GM21619 (cell line): Measurements from ENCODE around the gene STAT2.
"Not testable (repeated sequence)": the region's sequence is repeated elsewhere in the genome, so short reads cannot be mapped to it uniquely, and the experiment has no call there.

Source experiments
- ATAC-seq: cut with Tn5 transposase; IDR thresholded peaks from one replicate; pipeline ENCODE4 v1.9.1; 2021; ENCODE audit not compliant: unreplicated experiment

STAT2 gene

DNA sequence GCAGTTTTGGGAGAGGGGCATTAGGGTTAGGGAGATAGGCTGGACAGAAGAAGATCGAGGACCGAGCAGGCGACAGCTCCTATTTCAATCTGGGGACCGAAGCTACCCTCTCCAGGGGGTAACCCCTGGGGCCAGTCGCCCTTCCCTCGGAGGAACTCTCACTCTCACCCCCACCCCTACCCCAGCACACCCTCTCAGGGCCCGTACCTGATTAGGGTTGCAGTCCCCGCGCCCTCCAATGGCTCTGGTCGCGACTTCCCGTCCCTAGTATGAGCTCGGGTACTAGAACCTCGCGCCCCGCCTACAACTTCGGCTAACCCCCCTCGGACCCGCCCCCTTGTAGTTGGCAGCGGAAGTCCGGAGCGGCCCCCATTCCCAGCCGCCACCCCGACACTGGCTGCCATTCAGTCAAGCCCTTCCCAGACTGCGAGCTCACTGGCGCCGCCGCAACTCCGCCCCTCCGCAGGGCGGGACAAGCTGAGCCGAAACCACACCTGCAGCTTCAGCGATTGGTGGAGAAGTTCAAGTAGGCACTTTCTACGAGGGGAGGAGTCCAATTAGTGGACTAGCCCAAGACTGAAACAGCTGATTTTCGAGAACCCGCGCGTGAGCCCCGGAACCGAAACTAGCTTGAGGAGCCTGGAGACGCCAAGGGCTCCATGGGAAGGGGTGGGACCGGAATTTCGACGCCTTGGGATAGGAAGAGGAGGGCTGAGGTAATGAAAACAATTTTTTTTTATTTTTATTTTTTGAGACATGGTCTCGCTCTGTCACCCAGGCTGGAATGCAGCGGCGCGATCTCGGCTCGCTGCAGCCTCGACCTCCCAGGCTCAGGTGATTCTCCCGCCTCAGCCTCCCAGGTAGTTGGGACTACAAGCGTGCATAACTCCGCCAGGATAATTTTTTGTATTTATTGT lies at the start of gene STAT2:
Gene STAT2 (minus strand): TSS at position 257 of the 917 bp plus-strand sequence. CDS start 3,536 bp downstream, outside the sequence.
- ATAC-seq = peak; percentile 94

DNA sequence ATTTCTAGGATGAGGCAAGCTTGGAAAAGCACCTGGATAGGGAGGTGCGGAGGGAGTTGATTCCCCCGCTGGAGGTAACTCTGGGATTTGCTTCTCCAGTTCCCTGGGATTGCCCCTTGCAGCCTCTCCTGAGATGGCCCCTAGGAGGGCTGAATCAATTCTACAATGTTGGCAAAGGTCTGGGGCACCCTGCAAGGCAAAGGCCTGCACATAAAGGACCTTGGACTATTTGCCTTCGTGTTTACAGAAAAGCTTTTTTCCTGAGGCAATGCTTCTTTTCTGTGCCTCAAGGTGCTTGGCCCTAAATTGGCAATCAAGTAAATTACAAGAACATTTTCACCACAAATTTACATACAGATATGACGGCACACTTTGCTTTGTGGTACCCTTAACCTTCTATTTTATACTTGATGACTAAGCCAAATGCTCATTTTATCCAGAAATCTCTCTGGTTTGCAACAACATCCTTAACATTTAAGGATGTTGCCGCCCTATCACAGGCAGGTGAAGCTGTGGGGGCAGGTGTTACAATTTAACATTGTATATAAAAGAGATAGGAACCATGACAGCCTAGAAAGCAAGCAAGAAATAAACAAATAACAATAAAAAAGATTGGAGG lies 49.0 kb upstream of the STAT2 start:
- no peak for ATAC-seq

DNA sequence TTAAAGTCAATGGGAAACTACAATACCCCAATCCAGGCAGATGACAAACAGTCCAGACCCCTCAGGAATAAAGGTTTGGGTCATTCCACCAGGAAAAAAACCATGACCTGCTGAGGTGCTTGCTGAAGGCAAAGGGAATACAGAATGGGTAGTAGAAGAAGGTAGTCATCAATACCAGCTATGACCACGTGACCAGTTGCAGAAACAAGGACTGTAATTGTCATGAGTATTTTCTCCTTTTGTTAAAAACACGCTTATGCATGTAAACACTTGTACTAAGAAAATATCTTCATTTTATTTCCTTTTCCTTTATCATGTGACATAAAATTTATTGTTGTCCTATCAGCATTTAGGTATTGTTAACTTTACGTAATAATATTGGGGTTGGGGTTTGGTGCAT lies 44.3 kb upstream of the STAT2 start:
- ATAC-seq = not testable (repeated sequence)

DNA sequence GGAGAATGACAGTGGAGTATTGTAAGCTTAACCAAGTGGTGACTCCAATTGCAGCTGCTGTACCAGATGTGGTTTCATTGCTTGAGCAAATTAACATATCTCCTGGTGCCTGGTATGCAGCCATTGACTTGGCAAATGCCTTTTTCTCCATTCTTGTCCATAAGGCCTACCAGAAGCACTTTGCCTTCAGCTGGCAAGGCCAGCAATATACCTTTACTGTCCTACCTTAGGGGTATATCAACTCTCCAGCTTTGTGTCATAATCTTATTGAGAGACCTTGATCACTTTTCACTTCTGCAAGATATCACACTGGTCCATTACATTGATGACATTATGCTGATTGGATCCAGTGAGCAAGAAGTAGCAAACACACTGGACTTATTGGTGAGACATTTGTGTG lies 41.7 kb upstream of the STAT2 start:
- not testable (repeated sequence) for ATAC-seq

DNA sequence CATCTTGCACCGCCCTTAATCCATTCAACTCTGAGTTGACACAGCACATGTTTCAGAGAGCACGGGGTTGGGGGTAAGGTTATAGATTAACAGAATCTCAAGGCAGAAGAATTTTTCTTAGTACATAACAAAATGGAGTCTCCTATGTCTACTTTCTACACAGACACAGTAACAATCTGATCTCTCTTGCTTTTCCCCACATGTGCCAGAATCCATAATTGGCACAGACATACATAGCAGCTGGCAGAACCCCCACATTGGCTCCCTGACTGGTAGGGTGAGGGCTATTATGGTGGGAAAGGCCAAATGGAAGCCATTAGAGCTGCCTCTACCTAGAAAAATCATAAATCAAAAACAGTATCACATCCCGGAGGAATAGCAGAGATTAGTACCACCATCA lies 41.2 kb upstream of the STAT2 start:
- ATAC-seq = not testable (repeated sequence)

DNA sequence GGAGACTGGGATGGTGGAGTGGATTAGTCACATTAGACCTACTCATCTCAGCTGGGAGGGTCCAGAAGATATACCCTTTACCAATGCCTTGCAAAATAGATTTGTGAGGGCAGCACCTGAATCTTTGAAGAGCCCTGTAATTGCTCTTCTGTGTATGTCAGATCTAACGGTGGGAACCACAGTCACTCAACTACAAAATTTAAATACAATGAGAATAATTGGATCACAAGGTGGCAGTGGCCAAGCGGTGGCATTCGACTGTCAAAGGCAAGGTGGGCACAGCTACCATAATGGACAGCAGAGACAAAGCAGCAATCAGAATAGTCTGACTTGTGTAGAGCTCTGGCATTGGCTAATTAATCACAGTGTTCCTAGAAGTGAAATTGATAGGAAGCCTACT lies 39.6 kb upstream of the STAT2 start:
- not testable (repeated sequence) for ATAC-seq

DNA sequence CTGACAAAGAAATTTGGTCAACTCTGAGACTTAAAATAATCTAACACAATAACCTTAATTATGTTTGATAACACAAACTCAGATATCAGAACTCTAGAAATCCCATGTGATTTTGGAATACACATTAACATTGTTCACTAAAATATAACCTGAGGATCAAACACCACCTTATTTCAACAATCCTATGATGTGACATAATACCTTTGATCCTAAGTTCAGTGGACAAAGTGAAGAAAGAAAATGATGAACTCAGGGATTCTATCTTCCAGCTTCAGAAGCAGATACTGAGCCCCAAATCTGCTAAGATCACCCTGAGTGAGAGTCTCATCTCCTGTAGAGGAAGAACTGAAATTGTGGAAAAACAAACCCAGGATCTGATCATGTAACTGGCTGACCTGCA lies 38.4 kb upstream of the STAT2 start:
- no peak for ATAC-seq

DNA sequence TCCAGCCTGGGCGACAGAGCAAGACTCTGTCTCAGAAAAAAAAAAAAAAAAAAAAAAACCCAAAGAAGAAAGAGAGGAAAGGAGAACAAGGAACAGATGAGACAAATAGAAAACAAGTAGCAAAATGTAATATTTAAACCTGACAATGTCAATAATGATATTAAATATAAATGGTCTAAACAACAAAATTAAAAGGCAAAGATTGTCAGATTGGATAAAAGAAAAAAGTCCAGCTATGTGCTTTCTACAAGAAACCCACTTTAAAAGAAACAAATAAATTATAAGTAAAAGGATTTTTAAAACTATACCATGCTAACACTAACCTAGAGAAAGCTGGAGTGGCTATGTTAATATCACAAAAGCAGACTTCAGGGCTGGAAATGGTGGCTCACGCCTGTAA lies 32.4 kb upstream of the STAT2 start:
- ATAC-seq = no peak

DNA sequence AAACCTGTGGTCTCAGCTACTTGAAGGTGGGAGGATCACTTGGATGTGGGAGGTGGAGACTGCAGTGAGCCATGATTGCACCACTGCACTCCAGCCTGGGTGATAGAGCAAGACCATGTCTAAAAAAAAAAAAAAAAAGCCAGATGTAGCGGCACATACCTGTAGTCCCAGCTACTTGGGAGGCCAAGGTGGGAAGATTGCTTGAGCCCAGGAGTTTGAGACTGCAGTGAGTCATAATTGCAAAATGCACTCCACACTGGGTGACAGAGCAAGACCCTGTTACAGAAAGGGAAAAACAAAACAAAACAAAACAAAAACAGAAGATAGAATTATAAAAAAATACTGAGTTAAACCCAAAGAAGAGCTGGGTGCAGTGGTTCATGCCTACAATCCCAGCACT lies 31.8 kb upstream of the STAT2 start:
- no peak for ATAC-seq

DNA sequence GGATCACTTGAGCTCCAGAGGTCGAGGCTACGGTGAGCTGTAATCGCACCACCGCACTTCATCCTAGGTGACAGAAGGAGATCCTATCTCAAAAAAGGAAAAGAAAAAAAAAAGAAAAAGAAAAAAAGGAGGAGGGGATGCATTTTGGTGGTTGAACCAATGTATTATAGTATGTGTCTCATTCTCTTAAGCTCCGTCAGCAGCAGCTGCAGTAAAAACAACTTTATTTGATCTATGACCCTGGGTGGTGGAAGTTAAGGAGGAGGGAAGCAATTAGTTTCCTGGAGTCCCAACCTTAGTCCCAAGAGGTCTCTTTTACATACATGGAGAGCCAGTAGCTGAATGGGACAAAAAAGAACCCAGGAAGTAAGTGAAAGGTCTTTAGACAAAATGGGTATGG lies 29.5 kb upstream of the STAT2 start:
- ATAC-seq = no peak

DNA sequence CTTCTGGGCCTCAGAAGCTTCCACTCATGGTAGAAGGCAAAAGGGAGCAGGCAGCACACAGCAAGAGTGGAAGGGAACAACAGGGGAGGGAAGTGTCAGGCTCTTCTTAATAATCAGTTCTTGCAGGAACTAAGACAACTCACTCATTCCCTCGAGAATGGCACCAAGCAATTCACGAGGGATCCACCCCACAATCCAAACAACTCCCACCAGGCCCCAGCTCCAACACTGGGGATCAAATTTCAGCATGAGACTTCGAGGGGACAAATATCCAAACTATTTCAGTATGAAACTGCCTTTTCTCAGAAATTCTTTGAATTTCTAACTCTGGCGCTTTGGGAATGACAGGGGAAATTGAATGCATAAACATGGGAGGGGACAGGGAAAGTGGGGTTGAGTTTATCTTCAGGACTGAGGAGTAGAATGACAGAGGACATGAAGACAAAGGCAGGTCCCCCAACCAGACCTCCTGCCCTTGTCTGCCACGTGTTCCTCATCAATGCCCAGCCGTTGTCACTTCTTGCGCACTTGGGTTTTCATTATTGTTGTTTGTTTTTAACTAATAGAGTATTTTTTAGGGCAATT lies 27.3 kb upstream of the STAT2 start:
- ATAC-seq = no peak

DNA sequence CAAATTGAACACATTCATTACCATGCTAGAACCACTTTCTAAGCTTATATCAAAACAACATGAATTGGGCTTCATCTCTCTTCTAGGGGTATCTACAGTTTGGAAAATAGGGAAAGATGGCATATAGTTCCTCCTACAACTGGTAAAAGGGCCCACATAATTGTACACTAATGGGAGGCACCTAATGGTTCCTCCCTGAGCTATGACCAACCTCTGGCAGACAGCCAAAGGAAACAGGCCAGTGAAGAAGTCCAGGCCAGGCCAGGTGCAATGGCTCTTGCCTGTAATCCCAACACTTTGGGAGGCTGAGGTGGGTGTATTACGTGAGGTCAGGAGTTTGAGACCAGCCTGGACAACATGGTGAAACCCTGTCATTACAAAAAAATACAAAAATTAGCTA lies 26.0 kb upstream of the STAT2 start:
- ATAC-seq = no peak

DNA sequence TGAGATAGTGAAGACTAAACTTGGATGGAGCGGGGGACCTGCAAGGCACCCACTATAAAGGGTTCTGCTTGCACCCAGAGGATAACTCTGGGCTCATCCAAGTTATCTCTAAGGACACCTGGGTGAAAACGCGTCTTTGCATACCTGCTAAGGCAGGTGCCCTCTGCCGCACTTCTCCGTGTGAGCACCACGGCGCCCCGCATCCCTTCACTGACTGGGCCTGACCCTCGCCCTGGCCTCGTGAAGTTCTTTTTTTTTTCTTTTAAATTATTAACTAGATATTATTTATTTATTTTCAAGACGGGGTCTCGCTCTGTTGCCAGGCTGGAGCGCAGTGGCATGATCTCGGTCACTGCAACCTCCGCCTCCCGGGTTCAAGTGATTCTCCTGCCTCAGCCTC lies 22.7 kb upstream of the STAT2 start:
- ATAC-seq = no peak

DNA sequence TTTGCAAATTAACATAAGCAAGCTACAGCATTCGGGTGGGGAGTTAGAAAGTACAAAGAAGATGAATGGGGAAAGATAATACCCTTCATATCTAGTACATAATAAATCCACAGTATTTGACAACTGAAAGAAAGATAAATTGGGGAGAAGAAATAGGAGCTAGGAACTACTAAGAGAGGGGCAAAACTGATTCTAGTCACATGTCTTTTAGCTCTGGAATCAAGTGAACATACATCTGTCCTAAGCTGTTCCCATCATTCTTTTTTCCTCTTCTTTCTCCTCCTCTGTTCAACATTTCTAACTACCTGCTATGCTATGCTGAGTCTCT lies 18.0 kb upstream of the STAT2 start:
- no peak for ATAC-seq

DNA sequence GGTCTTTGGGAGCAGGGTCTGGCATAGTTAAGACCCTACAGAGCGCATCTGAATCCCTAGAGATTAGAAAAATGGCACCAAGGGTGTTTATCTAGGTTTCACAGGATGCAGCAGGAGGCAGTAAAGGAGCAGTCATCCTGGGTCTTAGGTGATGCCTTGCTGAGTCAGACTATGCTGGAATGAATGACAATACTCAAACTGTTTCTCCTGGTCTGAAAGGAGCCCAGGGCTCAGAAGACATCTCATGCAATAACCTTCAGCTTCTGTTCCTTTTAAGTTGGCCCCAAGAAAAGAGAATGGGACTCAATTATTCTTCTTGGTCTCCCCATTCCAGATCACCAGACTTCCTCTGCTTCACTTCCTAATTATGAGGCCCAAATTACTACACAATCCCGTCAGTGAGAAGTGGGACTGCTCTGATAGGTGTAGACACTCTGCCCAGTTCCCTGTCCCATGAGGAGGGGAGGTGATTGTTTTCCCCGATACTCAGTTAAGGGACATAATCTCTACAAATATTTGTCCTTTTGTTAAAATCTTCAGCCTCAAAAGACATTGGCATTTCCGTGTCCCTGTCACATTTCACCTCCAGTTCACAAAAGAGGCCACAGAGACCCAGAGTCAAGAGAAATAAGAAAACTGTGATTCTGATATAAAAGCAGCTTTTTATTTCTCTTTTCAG lies 17.5 kb upstream of the STAT2 start:
- no peak for ATAC-seq

DNA sequence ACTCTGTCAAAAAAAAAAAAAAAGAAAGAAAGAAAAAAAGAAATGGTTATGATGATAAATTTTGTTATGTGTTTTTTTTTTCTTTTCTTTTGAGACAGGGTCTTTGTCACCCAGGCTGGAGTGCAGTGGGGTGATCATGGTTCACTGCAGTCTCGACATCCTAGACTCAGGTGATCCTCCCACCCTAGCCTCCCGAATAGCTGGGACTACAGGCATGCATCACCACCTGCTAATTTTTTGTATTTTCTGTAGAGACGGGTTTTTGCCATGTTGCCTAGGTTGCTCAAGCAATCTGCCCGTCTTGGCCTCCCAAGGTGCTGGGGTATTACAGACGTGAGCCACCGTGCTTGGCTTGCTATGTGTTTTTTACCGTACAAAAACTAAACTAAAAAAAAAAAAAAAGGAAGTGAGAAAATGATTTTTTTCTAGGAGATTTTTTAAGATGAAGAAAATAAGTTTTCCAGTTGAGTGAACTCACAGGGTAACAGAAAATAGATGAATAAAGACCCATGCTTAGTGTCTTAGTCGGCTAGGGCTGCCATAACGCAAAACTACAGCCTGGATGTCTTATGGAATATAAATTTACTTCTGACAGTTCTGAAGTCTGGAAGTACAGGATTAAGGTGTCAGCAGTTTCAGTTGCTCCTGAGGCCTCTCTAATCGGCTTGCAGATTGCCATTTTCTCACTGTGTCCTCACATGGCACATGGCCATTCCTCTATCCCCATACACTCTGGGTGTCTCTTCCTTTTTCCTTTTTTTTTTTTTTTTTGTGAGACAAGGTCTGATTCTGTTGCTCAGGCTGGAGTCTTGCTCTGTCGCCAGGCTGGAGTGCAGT lies 15.9 kb upstream of the STAT2 start:
- no peak for ATAC-seq

DNA sequence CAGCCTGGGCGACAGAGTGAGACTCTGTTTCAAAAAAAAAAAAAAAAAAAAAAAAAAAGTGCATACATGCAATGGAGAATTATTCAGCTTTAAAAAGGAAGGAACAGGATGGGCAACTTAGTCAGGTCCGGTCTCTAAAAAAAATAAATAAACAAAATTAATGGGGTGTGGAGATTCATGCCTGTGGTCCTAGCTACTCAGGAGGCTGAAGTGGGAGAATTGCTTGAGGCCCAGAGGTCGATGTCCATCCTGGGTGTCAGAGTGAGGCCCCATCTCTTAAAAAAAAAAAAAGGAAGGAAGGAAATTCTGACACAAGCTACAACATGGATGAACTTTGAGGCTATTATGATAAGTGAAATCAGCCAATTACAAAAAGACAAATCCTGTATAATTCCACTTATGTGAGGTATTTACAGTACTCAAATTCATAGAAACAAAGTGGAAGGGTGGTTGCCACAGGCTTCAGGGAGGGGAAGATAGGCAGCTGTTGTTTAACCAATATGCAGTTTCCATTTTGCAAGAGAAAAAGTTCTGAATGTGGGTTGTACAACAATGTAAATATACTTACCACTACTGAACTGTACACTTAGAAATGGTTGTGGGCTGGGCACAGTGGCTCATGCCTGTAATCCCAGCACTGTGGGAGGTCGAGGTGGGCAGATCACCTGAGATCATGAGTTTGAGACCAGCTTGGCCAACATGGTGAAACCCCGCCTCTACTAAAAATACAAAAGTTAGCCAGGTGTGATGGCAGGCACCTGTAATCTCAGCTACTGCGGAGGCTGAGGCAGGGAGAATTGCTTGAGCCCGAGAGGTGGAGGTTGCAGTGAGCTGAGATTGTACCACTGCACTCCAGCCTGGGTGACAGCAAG lies 15.1 kb upstream of the STAT2 start:
- ATAC-seq = no peak

DNA sequence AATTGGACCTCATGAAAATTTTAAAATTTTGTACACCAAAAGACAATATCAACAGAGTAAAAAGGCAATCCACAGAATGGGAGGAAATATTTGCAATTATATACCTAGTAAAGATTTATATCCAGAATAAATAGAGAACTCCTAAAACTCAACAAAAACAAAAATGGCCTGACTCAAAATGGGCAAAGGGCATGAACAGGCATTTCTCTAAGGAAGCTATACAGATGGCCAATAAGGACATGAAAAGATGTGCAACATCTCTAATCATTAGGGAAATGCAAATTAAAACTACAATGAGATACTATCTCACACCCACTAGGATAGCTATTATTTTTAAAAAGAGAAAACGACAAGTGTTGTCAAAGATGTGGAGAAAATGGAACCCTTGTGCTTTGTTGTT lies 13.6 kb upstream of the STAT2 start:
- ATAC-seq = no peak

DNA sequence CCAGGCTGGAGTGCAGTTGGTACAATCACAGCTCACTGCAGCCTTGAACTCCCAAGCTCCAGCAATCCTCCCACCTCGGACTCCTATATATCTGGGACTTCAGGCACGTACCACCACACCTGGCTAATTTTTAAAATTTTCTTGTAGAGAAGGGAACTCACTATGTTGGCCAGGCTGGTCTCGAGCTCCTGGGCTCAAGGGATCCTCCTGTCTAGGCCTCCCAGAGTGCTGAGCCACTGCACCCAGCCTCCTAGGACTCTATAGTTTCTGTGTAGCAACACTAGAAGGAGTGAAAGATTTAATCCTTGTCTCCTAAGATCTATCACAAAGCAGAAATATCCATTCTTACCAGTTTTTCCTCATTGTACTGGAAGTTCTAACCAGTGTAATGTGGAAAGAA lies 7.0 kb upstream of the STAT2 start:
- ATAC-seq = no peak
